ENCODE results near the gene XKR8. TPM values are rescaled to one million over a fixed set of nuclear protein-coding genes. Genes with fewer than 3 reads are reported as not detected.
"Not testable (repeated sequence)": the region's sequence is repeated elsewhere in the genome, so short reads cannot be mapped to it uniquely, and the experiment has no call there.

The XKR8 gene
- total RNA-seq, 2 experiments from 2014 or later = 8.7 to 9.0 TPM

DNA sequence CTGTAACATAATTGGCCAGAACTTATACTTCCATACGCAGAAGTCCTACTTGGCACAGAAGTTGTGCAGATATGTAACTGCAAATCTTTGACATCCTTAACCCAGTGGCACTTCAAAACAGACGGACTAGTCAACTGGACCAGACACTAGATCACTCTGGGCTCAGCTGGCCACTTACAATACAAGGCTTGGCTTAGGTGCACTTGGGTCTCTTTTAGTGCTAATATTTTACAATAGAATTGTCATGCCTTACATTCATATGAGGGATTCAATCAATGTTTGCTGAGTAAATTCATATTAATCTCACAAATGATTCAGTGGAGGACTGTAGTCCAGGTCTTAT lies 20.1 kb downstream of the XKR8 start:
- ATAC-seq (ENCODE audit: low read depth) (no peak), DNase-seq (no peak)
- no peaks in the 10 kb centered on the region for H3K27me3 Mint-ChIP-seq
- no peak overlapping the region for H3K4me3 Mint-ChIP-seq
- POLR2A ChIA-PET = interaction anchor here (1.0 kb wide), 1 partner anchor 123 kb away, joined by 3 read pairs; no protein-coding TSS in a partner anchor
- H3K27ac Mint-ChIP-seq = no peak overlapping the region
- H3K36me3 Mint-ChIP-seq = peaks cover 6% of the 10 kb centered on the region
- no peaks in the 10 kb centered on the region for H3K9me3 Mint-ChIP-seq
- no peaks in the 10 kb centered on the region for H3K4me1 Mint-ChIP-seq

GRCh38 chr1:27980216-27980845 lies 20.6 kb downstream of the XKR8 start:
- H3K36me3 Mint-ChIP-seq = peaks cover 8% of the 10 kb centered on the region
- H3K4me3 Mint-ChIP-seq = no peak overlapping the region
- H3K27ac Mint-ChIP-seq = no peak overlapping the region
- ATAC-seq (ENCODE audit: low read depth) = no peak
- no peaks in the 10 kb centered on the region for H3K4me1 Mint-ChIP-seq
- H3K27me3 Mint-ChIP-seq = no peaks in the 10 kb centered on the region
- H3K9me3 Mint-ChIP-seq = no peaks in the 10 kb centered on the region
- POLR2A ChIA-PET = interaction anchor here (1.0 kb wide), 2 partner anchors 108 to 123 kb away, joined by 3 to 4 read pairs; partner anchors contain the start of gene EYA3
- DNase-seq = no peak

- H3K36me3 Mint-ChIP-seq = peaks cover 9% of the 10 kb centered on the region
- H3K4me3 Mint-ChIP-seq = no peak overlapping the region
- ATAC-seq (ENCODE audit: low read depth) (no peak), DNase-seq (no peak)
- H3K27ac Mint-ChIP-seq = no peak overlapping the region
- H3K27me3 Mint-ChIP-seq = no peaks in the 10 kb centered on the region
- POLR2A ChIA-PET = interaction anchor here (1.0 kb wide), 1 partner anchor 107 kb away, joined by 4 read pairs; the partner anchor contains the start of gene EYA3
- H3K9me3 Mint-ChIP-seq = no peaks in the 10 kb centered on the region
- no peaks in the 10 kb centered on the region for H3K4me1 Mint-ChIP-seq
These were observed 21.4 kb downstream of the XKR8 start for GRCh38 chr1:27981145-27981544.

DNA sequence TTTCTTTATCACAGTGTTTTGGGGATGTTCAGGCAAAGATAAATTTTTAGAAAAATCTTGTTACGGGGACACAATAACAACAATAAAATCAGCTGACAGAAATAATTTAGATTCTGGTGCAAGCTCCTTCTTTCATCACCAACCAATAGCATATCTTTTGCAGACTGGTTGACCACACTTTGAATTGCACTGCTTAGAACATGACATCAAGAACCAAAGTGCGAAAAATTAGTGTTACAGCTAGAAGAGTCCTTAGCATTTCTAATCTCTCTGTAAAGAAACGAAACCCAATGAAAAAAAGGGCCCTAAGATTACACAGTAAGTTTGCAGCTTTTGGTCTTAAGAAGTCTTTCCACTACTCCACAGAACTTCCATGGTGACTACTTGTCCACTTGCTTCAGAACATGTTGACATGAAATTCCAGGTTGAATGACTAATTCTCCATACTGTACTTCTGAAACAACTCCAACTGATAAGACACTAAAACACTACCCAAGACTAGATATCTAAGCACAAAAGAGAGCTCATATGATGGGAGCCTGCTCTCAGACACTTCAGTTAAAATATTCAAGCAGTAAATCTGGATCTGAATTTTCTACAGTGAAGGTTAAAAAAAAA lies 31.3 kb downstream of the XKR8 start:
- DNase-seq = no peak
- Mint-ChIP-seq H3K36me3 (peaks cover 25% of the 10 kb centered on the region), H3K27ac (peak overlapping the region; percentile 6), H3K27me3 (no peaks in the 10 kb centered on the region), H3K4me1 (peaks cover 23% of the 10 kb centered on the region), H3K4me3 (no peak overlapping the region), H3K9me3 (no peaks in the 10 kb centered on the region)
- POLR2A ChIA-PET = interaction anchor here (0.6 kb wide), 1 partner anchor 83 kb away, joined by 3 read pairs; no protein-coding TSS in a partner anchor
- no peak for ATAC-seq (ENCODE audit: low read depth)

- POLR2A ChIA-PET = interaction anchor here (1.2 kb wide), 1 partner anchor 162 kb away, joined by 3 read pairs; the partner anchor contains the start of gene PPP1R8
- Mint-ChIP-seq H3K27ac (peak overlapping the region; percentile 72), H3K4me3 (peak overlapping the region; percentile 35), H3K9me3 (no peaks in the 10 kb centered on the region), H3K36me3 (peaks cover 34% of the 10 kb centered on the region), H3K27me3 (no peaks in the 10 kb centered on the region), H3K4me1 (peaks cover 31% of the 10 kb centered on the region)
- ATAC-seq (ENCODE audit: low read depth) = peak; percentile 99
- DNase-seq = peak; percentile 40
These were observed 32.5 kb downstream of the XKR8 start for GRCh38 chr1:27992276-27992675.

GRCh38 chr1:27993241-27993640 lies 33.5 kb downstream of the XKR8 start:
- POLR2A ChIA-PET = interaction anchor here (0.6 to 1.2 kb wide), 2 partner anchors 27 to 163 kb away, joined by 3 read pairs; partner anchors contain the start of gene PPP1R8
- Mint-ChIP-seq H3K4me3 (no peak overlapping the region), H3K36me3 (peaks cover 40% of the 10 kb centered on the region), H3K9me3 (no peaks in the 10 kb centered on the region), H3K27ac (peak overlapping the region; percentile 59), H3K27me3 (no peaks in the 10 kb centered on the region), H3K4me1 (peaks cover 31% of the 10 kb centered on the region)
- ATAC-seq (ENCODE audit: low read depth) = no peak
- DNase-seq = no peak

GRCh38 chr1:27994060-27994459 lies 34.3 kb downstream of the XKR8 start:
- ATAC-seq (ENCODE audit: low read depth) = no peak
- Mint-ChIP-seq H3K4me3 (no peak overlapping the region), H3K9me3 (no peaks in the 10 kb centered on the region), H3K36me3 (peaks cover 37% of the 10 kb centered on the region), H3K27me3 (no peaks in the 10 kb centered on the region), H3K27ac (no peak overlapping the region), H3K4me1 (peaks cover 31% of the 10 kb centered on the region)
- DNase-seq = no peak
- POLR2A ChIA-PET = no interaction called here

GRCh38 chr1:27994526-27994925 lies 34.8 kb downstream of the XKR8 start:
- POLR2A ChIA-PET = interaction anchor here (0.6 kb wide), 1 partner anchor 20 kb away, joined by 3 read pairs; no protein-coding TSS in a partner anchor
- H3K27ac Mint-ChIP-seq; DNase-seq; ATAC-seq (ENCODE audit: low read depth); H3K4me3 Mint-ChIP-seq; H3K9me3 Mint-ChIP-seq; H3K27me3 Mint-ChIP-seq: not testable (repeated sequence)
- peaks cover 35% of the 10 kb centered on the region for H3K36me3 Mint-ChIP-seq
- H3K4me1 Mint-ChIP-seq = peaks cover 31% of the 10 kb centered on the region

- no peak overlapping the region for H3K27ac Mint-ChIP-seq
- DNase-seq (no peak), ATAC-seq (ENCODE audit: low read depth) (no peak)
- H3K9me3 Mint-ChIP-seq = no peaks in the 10 kb centered on the region
- no peak overlapping the region for H3K4me3 Mint-ChIP-seq
- H3K36me3 Mint-ChIP-seq = peaks cover 29% of the 10 kb centered on the region
- peaks cover 11% of the 10 kb centered on the region for H3K4me1 Mint-ChIP-seq
- POLR2A ChIA-PET = interaction anchor here (1.2 kb wide), 1 partner anchor 89 kb away, joined by 3 read pairs; the partner anchor contains the start of gene EYA3
- no peaks in the 10 kb centered on the region for H3K27me3 Mint-ChIP-seq
These were observed 39.3 kb downstream of the XKR8 start for GRCh38 chr1:27999055-27999454.

DNA sequence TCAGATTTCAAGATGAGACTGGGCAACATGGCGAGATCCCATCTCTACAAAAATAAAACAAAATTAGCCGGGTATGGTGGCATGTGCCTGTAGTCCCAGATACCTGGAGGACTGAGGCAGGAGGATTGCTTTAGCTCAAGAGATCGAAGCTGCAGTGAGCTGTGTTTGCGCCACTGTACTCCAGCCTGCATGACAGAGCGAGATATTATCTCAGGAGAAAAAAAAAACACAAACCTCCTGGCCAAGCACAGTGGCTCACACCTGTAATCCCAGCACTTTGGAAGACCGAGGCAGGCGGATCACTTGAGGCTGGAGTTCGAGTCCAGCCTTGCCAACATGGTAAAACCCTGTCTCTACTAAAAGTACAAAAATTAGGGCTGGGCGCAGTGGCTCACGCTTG lies 42.8 kb downstream of the XKR8 start:
- H3K36me3 Mint-ChIP-seq = peaks cover 22% of the 10 kb centered on the region
- POLR2A ChIA-PET = no interaction called here
- no peak overlapping the region for H3K4me3 Mint-ChIP-seq
- no peak for DNase-seq
- no peak for ATAC-seq (ENCODE audit: low read depth)
- H3K4me1 Mint-ChIP-seq = no peaks in the 10 kb centered on the region
- no peaks in the 10 kb centered on the region for H3K9me3 Mint-ChIP-seq
- H3K27ac Mint-ChIP-seq = no peak overlapping the region
- no peaks in the 10 kb centered on the region for H3K27me3 Mint-ChIP-seq

- H3K4me3 Mint-ChIP-seq; H3K27me3 Mint-ChIP-seq; H3K4me1 Mint-ChIP-seq; ATAC-seq (ENCODE audit: low read depth); DNase-seq; H3K9me3 Mint-ChIP-seq; POLR2A ChIA-PET: not testable (repeated sequence)
- Mint-ChIP-seq H3K36me3 (peaks cover 19% of the 10 kb centered on the region), H3K27ac (peak overlapping the region; percentile 48)
These were observed 43.3 kb downstream of the XKR8 start for GRCh38 chr1:28003117-28003516.

DNA sequence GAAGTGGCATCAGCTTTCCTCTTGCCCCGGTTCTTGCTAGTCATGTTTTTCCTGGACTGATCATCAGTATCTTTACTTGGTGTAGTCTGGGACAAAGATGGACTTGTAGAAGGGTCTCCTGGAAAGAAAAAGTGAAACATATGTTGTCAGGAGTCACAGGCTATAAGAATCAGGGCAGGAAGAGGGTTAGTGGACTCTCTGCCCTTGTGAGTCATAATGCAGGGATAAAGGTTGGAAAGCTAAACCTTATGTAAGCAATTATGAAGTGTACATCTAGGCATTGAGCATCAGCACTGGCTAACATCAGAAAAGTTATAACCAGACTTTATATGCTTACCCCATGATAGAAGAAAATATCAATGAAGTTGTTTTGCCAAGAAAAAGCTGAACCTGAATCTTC lies 51.2 kb downstream of the XKR8 start:
- H3K36me3 Mint-ChIP-seq = peaks cover 17% of the 10 kb centered on the region
- POLR2A ChIA-PET = no interaction called here
- H3K9me3 Mint-ChIP-seq = no peaks in the 10 kb centered on the region
- DNase-seq (no peak), ATAC-seq (ENCODE audit: low read depth) (no peak)
- no peak overlapping the region for H3K4me3 Mint-ChIP-seq
- no peak overlapping the region for H3K27ac Mint-ChIP-seq
- no peaks in the 10 kb centered on the region for H3K27me3 Mint-ChIP-seq
- no peaks in the 10 kb centered on the region for H3K4me1 Mint-ChIP-seq
